Left lung (tissue), 10 donors: Measurements from ENCODE around the gene GBGT1. TPM values are rescaled to one million over a fixed set of nuclear protein-coding genes. Genes with fewer than 3 reads are reported as not detected.

Experiments
- ATAC-seq: fragments of 200-7000 bp; cut with Tn5 transposase; one replicate; pipeline ENCODE4 v1.9.1; 2020; ENCODE audit warnings: moderate library complexity
- DNase-seq, 4 donors: peaks; one replicate each; pipeline ENCODE4 v3.0.0-alpha.2; 2013 to 2020
- H3K27ac ChIP-seq, 2 donors: fragments of 200-600 bp; sonication (generic) in 1 of 2; one replicate each; pipeline versions ENCODE4 v1.5.0 to v1.8.0; 2020 to 2021
- H3K27me3 ChIP-seq, 2 donors: fragments of 200-600 bp; sonication (generic) in 1 of 2; one replicate each; pipeline versions ENCODE4 v1.5.0 to v1.8.0; 2020 to 2021
- H3K36me3 ChIP-seq, 2 donors: fragments of 200-600 bp; sonication (generic) in 1 of 2; one replicate each; pipeline versions ENCODE4 v1.5.0 to v1.8.0; 2020 to 2021
- H3K4me1 ChIP-seq, 2 donors: fragments of 200-600 bp; one replicate each; pipeline ENCODE4 v1.8.0; 2021
- H3K4me3 ChIP-seq, 2 donors: fragments of 200-600 bp; sonication (generic) in 1 of 2; one replicate each; pipeline versions ENCODE4 v1.5.0 to v1.8.0; 2020 to 2021; ENCODE audit warnings: mild to moderate bottlenecking in 1 of 2
- H3K9me3 ChIP-seq, 2 donors: fragments of 200-600 bp; sonication (generic) in 1 of 2; one replicate each; pipeline versions ENCODE4 v1.5.0 to v1.8.0; 2020 to 2021
- intact Hi-C, 2 donors: fragments of 100-400 bp; cut with DNase I; formaldehyde crosslinking; loops; one replicate each; pipeline versions ENCODE4 v1.11.2 to v1.14.2; 2022
- polyA plus RNA-seq, 6 donors: library from polyadenylated mRNA; unstranded; fragments of 120-200 nt; gene quantifications; one replicate each; pipeline ENCODE4 v1.2.1, GENCODE V29; 2013; ENCODE audit not compliant: insufficient read length in 6 of 6
- total RNA-seq, 2 donors: library from RNA; stranded (reverse); fragmentation: NEBNext Ultra II Directional; extraction: Animal tissue kit (Norgen Biotek cat#: 25700); gene quantifications; one replicate each; pipeline ENCODE4 v1.2.1, GENCODE V29; 2021
- TF ChIP-seq, protein P1 (sequence below), 2 donors: fragments of 200-600 bp; sonication (generic) in 1 of 2; IDR thresholded peaks; one replicate each; pipeline versions ENCODE4 v1.5.0 to v1.8.0; 2021; ENCODE audit warnings: antibody characterized with exemption in 2 of 2
- donor health status: DM: no; HTN: yes; CAD: no.
- donor health status: DM: no; HTN: no; CAD: no.

Gene GBGT1
- total and polyA plus RNA-seq, 8 donors = 2.7 to 45.1 (median 4.9) TPM

DNA sequence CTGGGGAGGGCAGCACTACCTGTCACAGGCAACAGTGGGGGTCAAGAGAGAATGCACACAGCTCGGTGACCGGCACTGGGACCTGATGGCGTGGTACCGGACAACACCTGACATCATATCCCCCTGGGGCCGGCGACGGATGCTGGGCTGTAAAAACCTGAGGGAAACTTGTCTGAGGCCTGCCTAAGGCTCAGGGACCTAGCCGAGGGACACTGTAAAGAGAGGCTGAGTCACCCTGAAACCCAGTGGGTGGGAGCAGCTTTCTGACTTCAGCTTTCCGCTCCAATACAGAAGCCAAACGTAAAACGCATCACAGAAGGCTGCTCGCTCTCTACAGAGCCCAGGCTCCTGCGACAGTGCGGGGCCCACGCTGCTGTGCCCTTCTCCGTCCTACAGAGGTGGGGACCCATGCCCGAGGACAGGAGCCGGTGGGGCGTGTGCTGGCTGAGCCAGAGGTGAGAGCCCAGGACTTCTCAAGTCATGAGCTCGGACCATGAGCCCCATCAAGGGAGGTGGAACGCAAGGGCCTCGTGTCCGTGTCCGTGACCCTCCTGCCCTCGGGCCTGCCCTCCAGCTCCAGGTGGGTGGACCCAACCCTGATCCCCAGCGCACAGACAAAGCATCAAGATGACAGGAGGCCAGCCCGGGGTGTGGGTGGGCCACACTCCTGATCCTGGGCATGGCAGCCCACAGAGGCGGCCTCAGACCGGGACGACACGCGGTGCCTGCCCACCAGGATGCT, 47.9 kb downstream of the GBGT1 start:
- ATAC-seq = no peak
- peak in 2 of 4 donors; percentile 38 to 72 for DNase-seq
- Histone ChIP-seq H3K4me3 (no peak overlapping the region), H3K36me3 (peaks cover 0 to 12% of the 10 kb centered on the region in 2 donors), H3K9me3 (no peaks in the 10 kb centered on the region), H3K4me1 (peaks cover 47 to 95% of the 10 kb centered on the region in 2 donors), H3K27me3 (no peaks in the 10 kb centered on the region), H3K27ac (peak overlapping the region in 1 of 2 donors; percentile 92)
- intact Hi-C loops = no loop called here
- TF ChIP-seq, protein P1, sequence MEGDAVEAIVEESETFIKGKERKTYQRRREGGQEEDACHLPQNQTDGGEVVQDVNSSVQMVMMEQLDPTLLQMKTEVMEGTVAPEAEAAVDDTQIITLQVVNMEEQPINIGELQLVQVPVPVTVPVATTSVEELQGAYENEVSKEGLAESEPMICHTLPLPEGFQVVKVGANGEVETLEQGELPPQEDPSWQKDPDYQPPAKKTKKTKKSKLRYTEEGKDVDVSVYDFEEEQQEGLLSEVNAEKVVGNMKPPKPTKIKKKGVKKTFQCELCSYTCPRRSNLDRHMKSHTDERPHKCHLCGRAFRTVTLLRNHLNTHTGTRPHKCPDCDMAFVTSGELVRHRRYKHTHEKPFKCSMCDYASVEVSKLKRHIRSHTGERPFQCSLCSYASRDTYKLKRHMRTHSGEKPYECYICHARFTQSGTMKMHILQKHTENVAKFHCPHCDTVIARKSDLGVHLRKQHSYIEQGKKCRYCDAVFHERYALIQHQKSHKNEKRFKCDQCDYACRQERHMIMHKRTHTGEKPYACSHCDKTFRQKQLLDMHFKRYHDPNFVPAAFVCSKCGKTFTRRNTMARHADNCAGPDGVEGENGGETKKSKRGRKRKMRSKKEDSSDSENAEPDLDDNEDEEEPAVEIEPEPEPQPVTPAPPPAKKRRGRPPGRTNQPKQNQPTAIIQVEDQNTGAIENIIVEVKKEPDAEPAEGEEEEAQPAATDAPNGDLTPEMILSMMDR (IDR thresholded peaks at IDR 0.05) = no peak

DNA sequence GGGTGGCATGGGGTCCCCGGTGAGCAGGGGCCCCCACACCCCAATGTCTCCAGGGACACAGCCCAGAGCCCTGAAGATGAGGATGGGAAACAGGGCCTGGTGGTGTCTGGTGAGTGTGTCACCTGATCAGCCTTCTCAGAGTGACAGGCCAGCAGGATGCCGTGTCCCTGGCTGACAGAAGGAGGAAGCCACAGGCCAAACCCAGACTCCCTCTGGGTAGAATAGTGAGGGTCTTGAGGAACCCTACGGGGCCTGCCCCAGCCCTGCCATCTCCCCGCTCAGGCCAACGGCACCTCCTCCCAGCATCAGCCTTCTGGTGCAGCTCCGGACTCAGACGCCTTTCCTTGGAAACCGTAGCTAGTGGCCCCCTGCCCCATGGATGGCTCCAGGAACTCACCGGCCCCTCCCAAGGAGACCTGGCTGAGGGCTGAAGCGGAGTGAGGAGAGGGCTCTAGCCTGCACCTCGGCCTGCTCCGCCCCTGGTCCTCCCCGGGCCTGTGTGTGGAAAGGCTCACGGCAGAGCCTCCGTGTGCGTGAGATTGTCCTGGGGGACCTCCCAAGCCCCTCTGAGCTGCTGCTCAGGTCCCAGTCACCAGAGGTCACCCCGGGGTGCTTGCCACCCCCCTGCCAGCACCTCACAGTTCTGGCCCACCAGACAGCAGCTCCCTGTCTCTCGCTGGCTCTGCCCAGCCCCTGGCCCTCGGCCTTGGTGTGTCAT, 48.7 kb downstream of the GBGT1 start:
- DNase-seq = peak in 2 of 4 donors; percentile 56 to 78
- peak overlapping the region; percentile 58 to 92 for H3K27ac ChIP-seq
- ATAC-seq = peak; percentile 4

DNA sequence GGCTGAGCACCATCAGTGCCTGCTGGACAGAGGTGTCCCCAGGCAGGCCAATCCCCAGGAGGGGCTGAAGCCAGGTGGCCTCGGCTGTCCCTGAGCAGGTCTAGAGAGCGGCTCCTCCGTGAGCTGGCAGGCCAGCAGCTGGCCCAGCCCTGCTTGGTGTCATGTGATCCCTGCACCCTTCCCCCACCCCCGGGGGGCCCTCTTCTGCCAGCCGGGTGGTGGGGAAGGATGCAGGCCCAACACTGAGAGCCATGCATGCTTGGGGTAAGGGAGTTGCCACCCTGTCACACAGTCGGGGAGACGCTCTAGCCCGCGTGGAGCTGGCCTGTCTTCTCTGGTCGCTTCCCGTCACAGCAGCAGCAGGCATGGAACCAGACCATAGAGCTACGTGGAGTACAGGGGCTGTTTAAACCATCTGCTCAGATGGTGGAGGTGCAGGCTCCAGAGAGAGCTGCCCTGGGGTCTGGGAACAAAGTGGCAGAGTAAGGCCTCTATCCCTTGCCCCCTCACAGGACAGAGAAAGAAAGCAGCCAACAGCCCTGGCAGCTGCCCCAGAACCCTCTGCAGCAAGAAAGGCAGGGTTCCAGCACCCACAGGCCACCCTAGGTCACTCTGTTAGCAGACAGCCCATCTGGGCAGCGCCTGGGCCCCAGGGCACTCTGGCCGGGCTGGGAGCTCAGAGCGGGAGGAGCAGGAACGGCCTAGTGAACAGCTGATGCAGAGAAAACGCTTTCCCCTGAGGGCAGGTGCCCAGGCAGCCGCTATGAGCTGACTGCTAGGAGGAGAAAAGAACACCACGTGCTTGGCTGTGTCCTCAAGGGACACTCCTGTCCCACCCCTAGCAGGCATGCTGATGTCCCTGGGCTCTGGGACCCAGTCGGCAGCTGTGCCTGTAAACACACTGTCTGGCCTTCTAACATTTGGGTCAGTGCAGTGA, 49.5 kb downstream of the GBGT1 start:
- ATAC-seq (peak; percentile 38), DNase-seq (peak in 2 of 4 donors; percentile 48 to 81)
- Histone ChIP-seq H3K9me3 (no peaks in the 10 kb centered on the region), H3K4me3 (peak overlapping the region in 1 of 2 donors; percentile 21), H3K36me3 (peaks cover 0 to 28% of the 10 kb centered on the region in 2 donors), H3K4me1 (peaks cover 40 to 81% of the 10 kb centered on the region in 2 donors), H3K27me3 (no peaks in the 10 kb centered on the region), H3K27ac (peak overlapping the region; percentile 58 to 92)
- TF ChIP-seq, protein P1 (IDR thresholded peaks at IDR 0.05) = no peak
- intact Hi-C loops = no loop called here

More for the DNA sequence above, 48.7 kb downstream of the GBGT1 start:
- TF ChIP-seq, protein P1 (IDR thresholded peaks at IDR 0.05) = no peak
- H3K4me3 ChIP-seq = no peak overlapping the region
- H3K27me3 ChIP-seq = no peaks in the 10 kb centered on the region
- H3K4me1 ChIP-seq = peaks cover 47 to 89% of the 10 kb centered on the region in 2 donors
- no peaks in the 10 kb centered on the region for H3K9me3 ChIP-seq
- H3K36me3 ChIP-seq = peaks cover 0 to 20% of the 10 kb centered on the region in 2 donors
- intact Hi-C loops = no loop called here

DNA sequence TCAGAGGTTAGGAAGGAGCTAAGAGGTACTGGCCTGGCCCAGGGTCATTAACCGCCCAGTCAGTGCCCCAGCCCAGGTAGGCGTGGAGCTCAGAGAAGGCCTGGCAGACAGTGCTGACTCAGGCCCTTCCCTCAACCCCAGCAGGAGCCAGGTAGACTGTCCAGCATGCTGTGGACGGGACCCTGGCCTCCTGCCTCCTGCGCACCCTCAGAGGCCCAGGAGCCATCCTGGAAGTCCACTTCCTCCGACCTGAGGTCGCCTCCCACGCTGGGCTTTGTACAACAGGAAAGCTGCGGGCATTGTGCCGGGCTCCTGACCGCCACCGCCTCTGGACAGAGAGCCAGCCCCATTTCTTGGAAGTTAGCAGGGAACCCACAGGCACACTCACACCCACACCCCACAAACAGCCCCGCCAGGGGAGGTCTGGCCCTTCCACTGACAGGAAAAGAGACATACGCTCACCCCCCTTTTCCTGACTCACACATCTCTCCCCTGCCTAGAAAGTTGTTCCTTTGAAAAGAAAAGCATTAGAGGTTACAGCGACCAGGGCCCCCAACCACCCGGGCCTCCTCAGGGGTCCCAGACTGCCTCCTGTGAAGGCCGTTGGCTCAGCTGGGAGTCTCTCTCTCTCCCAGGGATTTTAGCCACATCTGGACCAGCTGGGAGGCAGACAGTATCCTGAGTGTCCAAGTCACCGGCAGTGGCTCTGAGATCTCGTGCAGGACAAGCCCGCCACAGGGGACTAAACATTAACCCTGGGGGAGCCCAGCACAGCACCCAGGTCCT, 50.4 kb downstream of the GBGT1 start:
- peak; percentile 26 for ATAC-seq
- intact Hi-C loops = no loop called here
- peak overlapping the region in 1 of 2 donors; percentile 21 for H3K4me3 ChIP-seq

More for the DNA sequence above, 50.4 kb downstream of the GBGT1 start:
- Histone ChIP-seq H3K27me3 (no peaks in the 10 kb centered on the region), H3K27ac (peak overlapping the region; percentile 58 to 92), H3K36me3 (peaks cover 0 to 36% of the 10 kb centered on the region in 2 donors), H3K9me3 (no peaks in the 10 kb centered on the region), H3K4me1 (peaks cover 34 to 72% of the 10 kb centered on the region in 2 donors)
- TF ChIP-seq, protein P1 (IDR thresholded peaks at IDR 0.05) = no peak
- peak in 2 of 4 donors; percentile 86 to 89 for DNase-seq
